Measurements from ENCODE around the gene IER2. TPM values are rescaled to one million over a fixed set of nuclear protein-coding genes. Genes with fewer than 3 reads are reported as not detected.

IER2 gene
- total and polyA plus RNA-seq, 2 donors (not counting 3 experiments of a cell fraction or from before 2014, with no cell fraction given) = 60.6 to 81.6 TPM

DNA sequence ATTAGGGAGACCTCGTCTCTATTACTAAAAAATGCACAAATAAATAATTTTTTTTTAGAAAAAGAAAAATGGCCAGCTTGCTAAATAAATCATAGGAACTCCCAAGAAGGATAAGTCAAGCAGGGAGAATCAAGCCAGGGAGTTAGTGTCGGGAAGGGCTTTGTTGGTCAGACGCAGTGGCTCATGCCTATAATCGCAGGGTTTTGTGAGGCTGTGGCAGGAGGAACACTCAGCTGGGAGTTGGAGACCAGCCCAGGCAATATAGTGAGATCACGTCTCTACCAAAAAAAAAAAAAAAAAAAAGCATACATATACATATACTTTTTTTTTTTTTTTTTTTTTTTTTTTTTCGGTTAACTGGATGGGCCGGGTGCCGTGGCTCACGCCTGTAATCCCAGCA lies 23.2 kb upstream of the IER2 start:
- no peak for TF ChIP-seq JUN (IDR thresholded peaks at IDR 0.05; ENCODE audit: borderline replicate concordance, insufficient read depth, insufficient read length, low read depth)
- no peak for TF ChIP-seq POLR2A (IDR thresholded peaks at IDR 0.05; ENCODE audit: low read depth, low read length)
- TF ChIP-seq, protein P1, sequence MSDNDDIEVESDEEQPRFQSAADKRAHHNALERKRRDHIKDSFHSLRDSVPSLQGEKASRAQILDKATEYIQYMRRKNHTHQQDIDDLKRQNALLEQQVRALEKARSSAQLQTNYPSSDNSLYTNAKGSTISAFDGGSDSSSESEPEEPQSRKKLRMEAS (IDR thresholded peaks at IDR 0.05; ENCODE audit: insufficient read depth, insufficient read length) = no peak
- TF ChIP-seq, protein P2, sequence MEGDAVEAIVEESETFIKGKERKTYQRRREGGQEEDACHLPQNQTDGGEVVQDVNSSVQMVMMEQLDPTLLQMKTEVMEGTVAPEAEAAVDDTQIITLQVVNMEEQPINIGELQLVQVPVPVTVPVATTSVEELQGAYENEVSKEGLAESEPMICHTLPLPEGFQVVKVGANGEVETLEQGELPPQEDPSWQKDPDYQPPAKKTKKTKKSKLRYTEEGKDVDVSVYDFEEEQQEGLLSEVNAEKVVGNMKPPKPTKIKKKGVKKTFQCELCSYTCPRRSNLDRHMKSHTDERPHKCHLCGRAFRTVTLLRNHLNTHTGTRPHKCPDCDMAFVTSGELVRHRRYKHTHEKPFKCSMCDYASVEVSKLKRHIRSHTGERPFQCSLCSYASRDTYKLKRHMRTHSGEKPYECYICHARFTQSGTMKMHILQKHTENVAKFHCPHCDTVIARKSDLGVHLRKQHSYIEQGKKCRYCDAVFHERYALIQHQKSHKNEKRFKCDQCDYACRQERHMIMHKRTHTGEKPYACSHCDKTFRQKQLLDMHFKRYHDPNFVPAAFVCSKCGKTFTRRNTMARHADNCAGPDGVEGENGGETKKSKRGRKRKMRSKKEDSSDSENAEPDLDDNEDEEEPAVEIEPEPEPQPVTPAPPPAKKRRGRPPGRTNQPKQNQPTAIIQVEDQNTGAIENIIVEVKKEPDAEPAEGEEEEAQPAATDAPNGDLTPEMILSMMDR (IDR thresholded peaks at IDR 0.05; ENCODE audit: extremely low read depth in 1 of 2, insufficient read depth in 1 of 2, low read depth in 1 of 2, low read length in 2 of 2) = no peak
- no peak for TF ChIP-seq POLR2AphosphoS5 (IDR thresholded peaks at IDR 0.05; ENCODE audit: insufficient read depth, low read depth, low read length)
- no peak for TF ChIP-seq GATA2 (IDR thresholded peaks at IDR 0.05; ENCODE audit: insufficient read depth, insufficient read length, low read depth, low read length)
- TF ChIP-seq EZH2 (IDR thresholded peaks at IDR 0.05; ENCODE audit: borderline replicate concordance, low read depth, low read length, severe bottlenecking) = no peak
- TF ChIP-seq MYC (IDR thresholded peaks at IDR 0.05; ENCODE audit: low read depth, low read length) = no peak
- no peak for TF ChIP-seq FOS (IDR thresholded peaks at IDR 0.05; ENCODE audit: borderline replicate concordance, insufficient read depth, low read length)
- Histone ChIP-seq H3K4me1 (ENCODE audit: control insufficient read depth, extremely low read depth, insufficient read depth, low read length) (no peaks in the 10 kb centered on the region), H3K36me3 (ENCODE audit: control insufficient read depth in 2 of 2, extremely low read depth in 1 of 2, insufficient read depth in 2 of 2, low read length in 2 of 2) (peaks cover 0 to 6% of the 10 kb centered on the region in 2 experiments), H3K9me1 (replicated peaks; ENCODE audit: control insufficient read depth, extremely low read depth, insufficient read depth, low read length) (no peaks in the 10 kb centered on the region), H3K9ac (replicated peaks; ENCODE audit: extremely low read depth, insufficient read depth, low read length) (no peak overlapping the region), H4K20me1 (replicated peaks; ENCODE audit: control insufficient read depth, extremely low read depth, insufficient read depth, low read length) (no peaks in the 10 kb centered on the region), H3K4me2 (ENCODE audit: insufficient read depth, low read length) (no peak overlapping the region), H3K9me3 (replicated peaks; ENCODE audit: control insufficient read depth, insufficient read depth, low read length) (no peaks in the 10 kb centered on the region), H3K4me3 (replicated peaks in 1 of 3; ENCODE audit: insufficient read depth in 1 of 3, low read depth in 1 of 3, low read length in 3 of 3) (no peak overlapping the region), H3K27ac (ENCODE audit: insufficient read depth, low read depth, low read length) (no peak overlapping the region), H3K79me2 (ENCODE audit: control insufficient read depth, insufficient read depth, low read length) (peaks cover 84% of the 10 kb centered on the region), H3K27me3 (ENCODE audit: control insufficient read depth in 2 of 2, insufficient read depth in 2 of 2, low read length in 2 of 2) (no peaks in the 10 kb centered on the region), H2AFZ (ENCODE audit: low read depth, low read length) (no peak overlapping the region)
- no peak for FAIRE-seq
- ChIA-PET POLR2A (no interaction called here), CTCF (interaction anchor here (0.6 to 1.5 kb wide), 3 partner anchors 26 to 149 kb away, joined by 3 to 8 read pairs (median 6); no protein-coding TSS in a partner anchor)
- dilution Hi-C loops (cut with MboI; ENCODE audit: extremely low pct_ligation_motif_present, low sequenced_read_pairs) = no loop called here
- BruUV-seq (replicated peaks) = no TSS peak
- no peak for DNase-seq (ENCODE audit: low read depth, low spot score)
- intact Hi-C loops (cut with micrococcal nuclease) = no loop called here

All from endothelial cell of umbilical vein (primary cell).